Neuronal stem cell (in vitro differentiated cells): ENCODE results near the gene POP4.
A peak's percentile ranks its signal among the peaks of the same experiment; 100 is the strongest.

Experiments
- DNase-seq: peaks from one replicate; pipeline ENCODE4 v3.0.0-alpha.2; 2013; ENCODE audit warnings: low spot score
- H2AFZ ChIP-seq: one replicate; pipeline ENCODE4 v1.6.1; 2013; ENCODE audit warnings: mild to moderate bottlenecking, low read length, inconsistent platforms
- H2AK5ac ChIP-seq: 2 replicates; pipeline ENCODE4 v1.6.1; 2013; ENCODE audit warnings: low read depth, mild to moderate bottlenecking, inconsistent platforms, low read length, moderate library complexity, mixed read lengths
- H2BK120ac ChIP-seq: 2 replicates; pipeline ENCODE4 v1.6.1; 2013; ENCODE audit warnings: low read depth, mild to moderate bottlenecking, inconsistent platforms, low read length, moderate library complexity, mixed read lengths
- H2BK12ac ChIP-seq: one replicate; pipeline ENCODE4 v1.6.1; 2013; ENCODE audit warnings: low read length, inconsistent platforms
- H2BK15ac ChIP-seq: 2 replicates; pipeline ENCODE4 v1.6.1; 2013; ENCODE audit warnings: mild to moderate bottlenecking, low read length, inconsistent platforms, mixed read lengths
- H2BK5ac ChIP-seq: one replicate; pipeline ENCODE4 v1.6.1; 2013; ENCODE audit warnings: inconsistent platforms, mild to moderate bottlenecking, low read length, moderate library complexity
- H3K14ac ChIP-seq: one replicate; pipeline ENCODE4 v1.6.1; 2013; ENCODE audit warnings: low read length, inconsistent platforms
- H3K18ac ChIP-seq: 2 replicates; pipeline ENCODE4 v1.6.1; 2013; ENCODE audit warnings: low read length, inconsistent platforms
- H3K23ac ChIP-seq: 2 replicates; pipeline ENCODE4 v1.6.1; 2013; ENCODE audit warnings: low read depth, mild to moderate bottlenecking, mixed read lengths, low read length, inconsistent platforms; ENCODE audit not compliant: poor library complexity
- H3K27ac ChIP-seq: replicated peaks from 3 replicates; pipeline ENCODE4 v1.5.1; 2013; ENCODE audit warnings: low read length, inconsistent platforms
- H3K27me3 ChIP-seq, 3 experiments: 2 replicates each; pipeline ENCODE4 v1.6.1; 2013; ENCODE audit warnings: low read length in 3 of 3, mild to moderate bottlenecking in 2 of 3, inconsistent platforms in 1 of 3, low read depth in 1 of 3, mixed read lengths in 1 of 3, moderate library complexity in 1 of 3; ENCODE audit not compliant: control insufficient read depth in 3 of 3, insufficient read depth in 3 of 3
- H3K36me3 ChIP-seq, 2 donors: replicated peaks in 1 of 2; 2 replicates each; pipeline ENCODE4 v1.6.1; 2013; ENCODE audit warnings: low read length in 2 of 2; ENCODE audit not compliant: control insufficient read depth in 2 of 2, insufficient read depth in 2 of 2
- H3K4ac ChIP-seq: 2 replicates; pipeline ENCODE4 v1.6.1; 2013; ENCODE audit warnings: inconsistent platforms, mild to moderate bottlenecking, low read length, moderate library complexity
- H3K4me1 ChIP-seq, 2 donors: 1 replicate in 1 of 2; 2 replicates in 1 of 2; pipeline ENCODE4 v1.6.1; 2013; ENCODE audit warnings: low read length in 2 of 2, low read depth in 1 of 2; ENCODE audit not compliant: control insufficient read depth in 2 of 2, insufficient read depth in 1 of 2
- H3K4me2 ChIP-seq: one replicate; pipeline ENCODE4 v1.6.1; 2013; ENCODE audit warnings: mild to moderate bottlenecking, low read length, inconsistent platforms; ENCODE audit not compliant: insufficient read depth, poor library complexity, severe bottlenecking
- H3K4me3 ChIP-seq, 2 donors: 2 replicates each; pipeline ENCODE4 v1.5.1; 2013; ENCODE audit warnings: low read length in 2 of 2, mild to moderate bottlenecking in 2 of 2, inconsistent platforms in 1 of 2, moderate library complexity in 1 of 2
- H3K79me1 ChIP-seq: one replicate; pipeline ENCODE4 v1.6.1; 2013; ENCODE audit warnings: low read depth, mild to moderate bottlenecking, inconsistent platforms, low read length, moderate library complexity
- H3K9ac ChIP-seq: one replicate; pipeline ENCODE4 v1.6.1; 2013; ENCODE audit warnings: mild to moderate bottlenecking, low read depth, low read length, inconsistent platforms; ENCODE audit not compliant: poor library complexity
- H3K9me3 ChIP-seq, 2 donors: replicated peaks in 1 of 2; 2 replicates each; pipeline versions ENCODE3 to v1.6.1; 2013; ENCODE audit warnings: low read length in 2 of 2, mild to moderate bottlenecking in 2 of 2, inconsistent platforms in 1 of 2, low read depth in 1 of 2, mixed read lengths in 1 of 2, moderate library complexity in 1 of 2; ENCODE audit not compliant: control insufficient read depth in 2 of 2, insufficient read depth in 1 of 2
- H4K8ac ChIP-seq: one replicate; pipeline ENCODE4 v1.6.1; 2013; ENCODE audit warnings: low read depth, mild to moderate bottlenecking, inconsistent platforms, low read length, moderate library complexity
- H4K91ac ChIP-seq: one replicate; pipeline ENCODE4 v1.6.1; 2013; ENCODE audit warnings: low read length, low read depth, mild to moderate bottlenecking, inconsistent platforms; ENCODE audit not compliant: poor library complexity
- WGBS, 2 donors: extraction: QIAGEN DNeasy Blood & Tissue Kit; methylation state at CpG; one replicate each; pipeline ENCODE4 v1.1.7; 2013; ENCODE audit warnings: missing lambda C conversion rate in 2 of 2, mixed read lengths in 1 of 2; ENCODE audit not compliant: insufficient read length in 2 of 2, insufficient replicate concordance in 1 of 2; ENCODE audit errors: extremely low coverage in 2 of 2; 5-methylcytosine and 5-hydroxymethylcytosine counted together

The POP4 gene

GRCh38 chr19:29598496-29598895, 7.6 kb upstream of the POP4 start:
- Histone ChIP-seq H2BK12ac (no peak overlapping the region), H3K4me3 (no peak overlapping the region), H3K9ac (no peak overlapping the region), H3K79me1 (no peaks in the 10 kb centered on the region), H3K18ac (no peak overlapping the region), H3K4me2 (no peak overlapping the region), H4K8ac (no peak overlapping the region), H3K27ac (no peak overlapping the region), H3K4me1 (peaks cover 0 to 7% of the 10 kb centered on the region in 2 donors), H2AFZ (no peak overlapping the region), H2BK120ac (no peak overlapping the region), H4K91ac (no peak overlapping the region), H3K36me3 (no peaks in the 10 kb centered on the region), H3K14ac (no peak overlapping the region), H3K23ac (no peak overlapping the region), H3K27me3 (peaks cover 0 to 39% (median 0%) of the 10 kb centered on the region in 3 experiments), H2AK5ac (no peak overlapping the region), H3K9me3 (no peaks in the 10 kb centered on the region), H3K4ac (no peak overlapping the region), H2BK5ac (no peak overlapping the region), H2BK15ac (no peak overlapping the region)
- DNase-seq, result no peak
- WGBS, 2 donors, result no CpG with 5 or more reads among the region's 3 CpGs

DNA sequence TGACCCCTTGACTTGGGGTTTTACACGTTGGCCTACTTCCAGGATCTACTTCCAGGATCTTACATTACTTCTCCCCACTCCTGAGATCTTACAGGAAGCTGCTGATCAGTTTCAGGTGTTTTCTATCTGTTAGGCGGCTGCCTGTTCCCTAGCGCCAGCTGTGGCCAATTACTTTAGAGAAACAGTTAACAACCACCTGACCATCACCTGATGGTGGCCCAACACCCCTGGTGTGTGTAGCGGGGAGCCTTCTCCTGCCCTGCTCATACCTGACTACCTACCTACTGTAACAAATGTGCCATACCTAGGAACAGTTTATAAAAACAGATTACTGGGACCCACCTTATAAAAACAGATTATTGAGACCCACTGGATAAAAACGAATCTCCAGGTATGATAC, 2.8 kb upstream of the POP4 start:
- H3K27me3 ChIP-seq, result peaks cover 0 to 4% (median 0%) of the 10 kb centered on the region in 3 experiments
- no peak overlapping the region for H3K18ac ChIP-seq
- peaks cover 4% of the 10 kb centered on the region for H3K79me1 ChIP-seq
- no CpG with 5 or more reads among the region's 5 CpGs for WGBS, 2 donors
- H3K4ac ChIP-seq, result no peak overlapping the region
- no peaks in the 10 kb centered on the region for H3K36me3 ChIP-seq
- H3K4me1 ChIP-seq, result peaks cover 0 to 4% of the 10 kb centered on the region in 2 donors
- H3K9me3 ChIP-seq, result no peaks in the 10 kb centered on the region
- H2AK5ac ChIP-seq, result no peak overlapping the region
- DNase-seq, result no peak
- H3K9ac ChIP-seq, result no peak overlapping the region
- no peak overlapping the region for H3K14ac ChIP-seq
- no peak overlapping the region for H2BK12ac ChIP-seq
- H2BK120ac ChIP-seq, result no peak overlapping the region
- no peak overlapping the region for H2BK15ac ChIP-seq
- H2AFZ ChIP-seq, result no peak overlapping the region
- no peak overlapping the region for H4K91ac ChIP-seq
- H2BK5ac ChIP-seq, result no peak overlapping the region
- H3K23ac ChIP-seq, result no peak overlapping the region
- no peak overlapping the region for H4K8ac ChIP-seq
- H3K27ac ChIP-seq, result no peak overlapping the region
- no peak overlapping the region for H3K4me2 ChIP-seq
- H3K4me3 ChIP-seq, result no peak overlapping the region

DNA sequence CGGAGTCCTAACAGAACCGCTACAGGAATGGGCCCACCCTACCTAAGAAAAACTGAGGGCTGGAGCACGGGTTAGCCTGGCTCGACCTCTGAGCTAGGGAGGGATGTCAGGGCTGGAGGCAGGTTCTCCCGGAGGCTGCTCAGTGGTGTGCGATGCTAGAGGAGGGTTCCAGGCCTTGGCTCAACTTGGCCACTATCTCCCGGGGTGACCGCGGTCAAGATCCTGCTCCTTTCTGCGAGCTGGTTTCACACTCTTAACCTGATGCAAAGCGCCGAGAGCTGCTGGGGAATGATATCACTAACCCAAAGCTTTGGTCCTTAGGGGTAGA, 301 bp downstream of the POP4 start:
- H3K23ac ChIP-seq, result peak overlapping the region; percentile 97
- H3K27ac ChIP-seq, result no peak overlapping the region
- H3K9ac ChIP-seq, result peak overlapping the region; percentile 86
- H3K14ac ChIP-seq, result no peak overlapping the region
- H2BK12ac ChIP-seq, result no peak overlapping the region
- no peak overlapping the region for H3K4ac ChIP-seq
- no peak overlapping the region for H4K8ac ChIP-seq
- peak overlapping the region; percentile 2 for H3K18ac ChIP-seq
- peaks cover 2 to 4% of the 10 kb centered on the region in 2 donors for H3K4me1 ChIP-seq
- peaks cover 5 to 25% of the 10 kb centered on the region in 2 donors for H3K36me3 ChIP-seq
- no CpG with 5 or more reads among the region's 12 CpGs for WGBS, 2 donors
- no peaks in the 10 kb centered on the region for H3K27me3 ChIP-seq
- no peak for DNase-seq
- no peaks in the 10 kb centered on the region for H3K9me3 ChIP-seq
- H3K4me3 ChIP-seq, result peak overlapping the region; percentile 85 to 89
- H2AFZ ChIP-seq, result peak overlapping the region; percentile 84
- peak overlapping the region; percentile 80 for H2BK5ac ChIP-seq
- H2BK120ac ChIP-seq, result no peak overlapping the region
- H4K91ac ChIP-seq, result no peak overlapping the region
- H3K4me2 ChIP-seq, result peak overlapping the region; percentile 94
- no peak overlapping the region for H2BK15ac ChIP-seq
- H3K79me1 ChIP-seq, result peaks cover 4% of the 10 kb centered on the region
- peak overlapping the region; percentile 12 for H2AK5ac ChIP-seq

DNA sequence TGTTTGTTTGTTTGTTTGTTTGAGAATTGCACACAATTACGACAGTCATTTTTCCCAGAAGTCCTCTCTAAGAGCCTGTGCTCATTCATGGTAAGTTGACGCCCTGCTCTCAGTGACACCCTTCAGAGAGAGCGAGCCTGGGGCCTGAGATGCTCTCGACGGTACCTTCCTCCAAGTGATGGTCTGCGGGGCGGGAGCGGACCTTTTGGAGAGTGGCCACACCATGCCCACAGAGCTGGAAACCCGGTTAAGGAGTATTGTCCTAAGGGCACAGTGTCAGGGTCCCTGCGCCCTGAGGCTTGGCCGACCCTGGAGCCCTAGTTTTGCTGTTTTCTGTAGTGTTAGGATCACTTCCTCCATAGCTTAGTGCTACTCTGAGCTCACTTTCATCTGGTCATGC, 3.6 kb downstream of the POP4 start:
- Histone ChIP-seq H3K36me3 (peaks cover 22 to 55% of the 10 kb centered on the region in 2 donors), H3K4ac (no peak overlapping the region), H4K8ac (no peak overlapping the region)

More for the DNA sequence above, 3.6 kb downstream of the POP4 start:
- Histone ChIP-seq H2BK12ac (no peak overlapping the region), H3K9me3 (peaks cover 0 to 1% of the 10 kb centered on the region in 2 donors), H3K4me3 (no peak overlapping the region), H3K23ac (no peak overlapping the region), H2BK15ac (no peak overlapping the region), H4K91ac (no peak overlapping the region), H3K18ac (no peak overlapping the region), H2BK120ac (no peak overlapping the region), H3K4me2 (no peak overlapping the region), H2BK5ac (peak overlapping the region; percentile 7), H3K79me1 (peaks cover 4% of the 10 kb centered on the region), H3K9ac (no peak overlapping the region), H3K27ac (no peak overlapping the region), H2AK5ac (no peak overlapping the region), H3K14ac (no peak overlapping the region), H2AFZ (no peak overlapping the region), H3K27me3 (no peaks in the 10 kb centered on the region), H3K4me1 (peaks cover 2 to 4% of the 10 kb centered on the region in 2 donors)
- WGBS, 2 donors, result no CpG with 5 or more reads among the region's 11 CpGs
- no peak for DNase-seq
